ENCODE results near the gene MPPE1. TPM values are rescaled to one million over a fixed set of nuclear protein-coding genes. Genes with fewer than 3 reads are reported as not detected.

The MPPE1 gene
- total and polyA plus RNA-seq, 9 of the 15 experiments (the other 6 are each of a cell fraction or from before 2014, with no cell fraction given), result 10.7 to 19.5 (median 13.3) TPM

- TF ChIP-seq, protein P1, sequence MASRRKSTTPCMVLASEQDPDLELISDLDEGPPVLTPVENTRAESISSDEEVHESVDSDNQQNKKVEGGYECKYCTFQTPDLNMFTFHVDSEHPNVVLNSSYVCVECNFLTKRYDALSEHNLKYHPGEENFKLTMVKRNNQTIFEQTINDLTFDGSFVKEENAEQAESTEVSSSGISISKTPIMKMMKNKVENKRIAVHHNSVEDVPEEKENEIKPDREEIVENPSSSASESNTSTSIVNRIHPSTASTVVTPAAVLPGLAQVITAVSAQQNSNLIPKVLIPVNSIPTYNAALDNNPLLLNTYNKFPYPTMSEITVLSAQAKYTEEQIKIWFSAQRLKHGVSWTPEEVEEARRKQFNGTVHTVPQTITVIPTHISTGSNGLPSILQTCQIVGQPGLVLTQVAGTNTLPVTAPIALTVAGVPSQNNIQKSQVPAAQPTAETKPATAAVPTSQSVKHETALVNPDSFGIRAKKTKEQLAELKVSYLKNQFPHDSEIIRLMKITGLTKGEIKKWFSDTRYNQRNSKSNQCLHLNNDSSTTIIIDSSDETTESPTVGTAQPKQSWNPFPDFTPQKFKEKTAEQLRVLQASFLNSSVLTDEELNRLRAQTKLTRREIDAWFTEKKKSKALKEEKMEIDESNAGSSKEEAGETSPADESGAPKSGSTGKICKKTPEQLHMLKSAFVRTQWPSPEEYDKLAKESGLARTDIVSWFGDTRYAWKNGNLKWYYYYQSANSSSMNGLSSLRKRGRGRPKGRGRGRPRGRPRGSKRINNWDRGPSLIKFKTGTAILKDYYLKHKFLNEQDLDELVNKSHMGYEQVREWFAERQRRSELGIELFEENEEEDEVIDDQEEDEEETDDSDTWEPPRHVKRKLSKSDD (conservative IDR thresholded peaks at IDR 0.05; ENCODE audit: low read length), result no peak
- TF ChIP-seq CBX3 (IDR thresholded peaks at IDR 0.05; ENCODE audit: borderline replicate concordance in 1 of 2, low read length in 2 of 2) (no peak), STAG1 (CRISPR knock-in tag; IDR thresholded peaks at IDR 0.05; ENCODE audit: borderline replicate concordance) (no peak), NR4A1 (CRISPR knock-in tag; IDR thresholded peaks at IDR 0.05) (no peak), NR4A1 (tag; IDR thresholded peaks at IDR 0.05) (no peak), ZNF140 (CRISPR knock-in tag; IDR thresholded peaks at IDR 0.05) (no peak), CREBBP (IDR thresholded peaks at IDR 0.05; ENCODE audit: low read depth, low read length) (no peak)
- TF ChIP-seq, protein P2, sequence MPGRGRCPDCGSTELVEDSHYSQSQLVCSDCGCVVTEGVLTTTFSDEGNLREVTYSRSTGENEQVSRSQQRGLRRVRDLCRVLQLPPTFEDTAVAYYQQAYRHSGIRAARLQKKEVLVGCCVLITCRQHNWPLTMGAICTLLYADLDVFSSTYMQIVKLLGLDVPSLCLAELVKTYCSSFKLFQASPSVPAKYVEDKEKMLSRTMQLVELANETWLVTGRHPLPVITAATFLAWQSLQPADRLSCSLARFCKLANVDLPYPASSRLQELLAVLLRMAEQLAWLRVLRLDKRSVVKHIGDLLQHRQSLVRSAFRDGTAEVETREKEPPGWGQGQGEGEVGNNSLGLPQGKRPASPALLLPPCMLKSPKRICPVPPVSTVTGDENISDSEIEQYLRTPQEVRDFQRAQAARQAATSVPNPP (IDR thresholded peaks at IDR 0.05; ENCODE audit: borderline replicate concordance, insufficient read depth, insufficient read length), result no peak
Observed at GRCh38 chr18:11850821-11851145, 57.3 kb downstream of the MPPE1 start (continued).
